ENCODE data around the gene BBC3.

The BBC3 gene

GRCh38 chr19:47230054-47230920 lies 712 bp downstream of the BBC3 start:
- peak; percentile 80 for DNase-seq (ENCODE audit: low read depth)
- TF ChIP-seq, protein P1, sequence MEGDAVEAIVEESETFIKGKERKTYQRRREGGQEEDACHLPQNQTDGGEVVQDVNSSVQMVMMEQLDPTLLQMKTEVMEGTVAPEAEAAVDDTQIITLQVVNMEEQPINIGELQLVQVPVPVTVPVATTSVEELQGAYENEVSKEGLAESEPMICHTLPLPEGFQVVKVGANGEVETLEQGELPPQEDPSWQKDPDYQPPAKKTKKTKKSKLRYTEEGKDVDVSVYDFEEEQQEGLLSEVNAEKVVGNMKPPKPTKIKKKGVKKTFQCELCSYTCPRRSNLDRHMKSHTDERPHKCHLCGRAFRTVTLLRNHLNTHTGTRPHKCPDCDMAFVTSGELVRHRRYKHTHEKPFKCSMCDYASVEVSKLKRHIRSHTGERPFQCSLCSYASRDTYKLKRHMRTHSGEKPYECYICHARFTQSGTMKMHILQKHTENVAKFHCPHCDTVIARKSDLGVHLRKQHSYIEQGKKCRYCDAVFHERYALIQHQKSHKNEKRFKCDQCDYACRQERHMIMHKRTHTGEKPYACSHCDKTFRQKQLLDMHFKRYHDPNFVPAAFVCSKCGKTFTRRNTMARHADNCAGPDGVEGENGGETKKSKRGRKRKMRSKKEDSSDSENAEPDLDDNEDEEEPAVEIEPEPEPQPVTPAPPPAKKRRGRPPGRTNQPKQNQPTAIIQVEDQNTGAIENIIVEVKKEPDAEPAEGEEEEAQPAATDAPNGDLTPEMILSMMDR (IDR thresholded peaks at IDR 0.05; ENCODE audit: insufficient read depth, low read depth, low read length, missing control alignments): peak; percentile 82
- peak overlapping the region; percentile 78 for H3K4me3 ChIP-seq (ENCODE audit: low read depth, low read length)

- peak; percentile 41 for DNase-seq (ENCODE audit: low read depth)
- TF ChIP-seq, protein P1 (IDR thresholded peaks at IDR 0.05; ENCODE audit: insufficient read depth, low read depth, low read length, missing control alignments): no peak
- H3K4me3 ChIP-seq (ENCODE audit: low read depth, low read length): peak overlapping the region; percentile 62
These were observed 1.3 kb downstream of the BBC3 start for GRCh38 chr19:47229676-47230053.

- DNase-seq (ENCODE audit: low read depth): no peak
- TF ChIP-seq, protein P1 (IDR thresholded peaks at IDR 0.05; ENCODE audit: insufficient read depth, low read depth, low read length, missing control alignments): no peak
- peak overlapping the region; percentile 90 for H3K4me3 ChIP-seq (ENCODE audit: low read depth, low read length)
These were observed 1.9 kb downstream of the BBC3 start for GRCh38 chr19:47228937-47229675.

DNA sequence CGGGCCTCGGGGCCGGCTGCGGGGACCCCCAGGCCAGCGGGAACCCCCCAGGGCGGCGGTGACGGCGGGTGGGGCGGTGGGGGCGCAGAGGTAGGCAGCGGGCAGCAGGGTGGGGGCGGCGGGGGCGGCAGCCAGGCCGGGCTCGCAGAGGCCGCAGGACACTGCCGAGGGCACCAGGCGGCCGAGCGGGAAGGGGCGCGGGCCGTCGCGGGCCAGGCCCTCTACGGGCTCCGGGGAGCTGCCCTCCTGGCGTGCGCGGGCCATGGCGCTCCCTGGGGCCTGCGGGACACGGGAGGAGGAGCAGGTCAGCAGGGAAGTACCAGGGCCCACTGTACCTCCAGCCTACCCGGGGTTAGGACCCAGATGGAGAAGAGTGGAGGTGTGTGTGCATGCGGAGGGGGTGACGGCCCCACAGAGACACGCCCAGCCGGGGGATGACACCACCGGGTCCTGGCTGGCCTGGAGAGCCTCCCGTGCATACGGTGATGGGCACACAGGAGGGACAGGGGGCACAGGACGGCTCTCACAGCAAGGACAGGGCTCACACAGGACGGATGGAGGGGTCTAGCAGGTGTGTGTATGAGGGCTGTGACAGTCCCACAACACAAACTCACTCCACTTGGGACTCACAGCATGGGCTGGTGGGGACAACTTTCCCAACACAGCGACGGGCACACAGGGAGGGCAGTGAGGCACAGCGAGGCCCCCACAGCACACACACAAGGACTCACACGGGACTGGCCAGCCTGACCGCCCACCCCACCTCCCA lies 2.6 kb downstream of the BBC3 start:
- DNase-seq (ENCODE audit: low read depth): peak; percentile 57

GRCh38 chr19:47227352-47228167 lies 3.4 kb downstream of the BBC3 start:
- H3K4me3 ChIP-seq (ENCODE audit: low read depth, low read length): peak overlapping the region; percentile 90
- DNase-seq (ENCODE audit: low read depth): peak; percentile 92
- TF ChIP-seq, protein P1 (IDR thresholded peaks at IDR 0.05; ENCODE audit: insufficient read depth, low read depth, low read length, missing control alignments): no peak

More for the DNA sequence above, 2.6 kb downstream of the BBC3 start:
- H3K4me3 ChIP-seq (ENCODE audit: low read depth, low read length): peak overlapping the region; percentile 90
- TF ChIP-seq, protein P1 (IDR thresholded peaks at IDR 0.05; ENCODE audit: insufficient read depth, low read depth, low read length, missing control alignments): no peak
